ENCODE measurements around the gene SLC12A6. TPM values are rescaled to one million over a fixed set of nuclear protein-coding genes. Genes with fewer than 3 reads are reported as not detected.

Gene SLC12A6
- total RNA-seq, 4 donors from 2014 or later = 20.0 to 43.3 (median 33.5) TPM

- ATAC-seq (ENCODE audit: low FRiP score) = no peak
Observed at GRCh38 chr15:34243226-34243625, 94.4 kb downstream of the SLC12A6 start.

GRCh38 chr15:34242331-34242710 is 95.3 kb downstream of the SLC12A6 start:
- no peak for TF ChIP-seq CTCF (IDR thresholded peaks at IDR 0.05)
- ATAC-seq (ENCODE audit: low FRiP score) = no peak
- DNase-seq (ENCODE audit: low spot score) = no peak

More at GRCh38 chr15:34243226-34243625, 94.4 kb downstream of the SLC12A6 start:
- no peak for TF ChIP-seq CTCF (IDR thresholded peaks at IDR 0.05)
- no peak for DNase-seq (ENCODE audit: low spot score)

DNA sequence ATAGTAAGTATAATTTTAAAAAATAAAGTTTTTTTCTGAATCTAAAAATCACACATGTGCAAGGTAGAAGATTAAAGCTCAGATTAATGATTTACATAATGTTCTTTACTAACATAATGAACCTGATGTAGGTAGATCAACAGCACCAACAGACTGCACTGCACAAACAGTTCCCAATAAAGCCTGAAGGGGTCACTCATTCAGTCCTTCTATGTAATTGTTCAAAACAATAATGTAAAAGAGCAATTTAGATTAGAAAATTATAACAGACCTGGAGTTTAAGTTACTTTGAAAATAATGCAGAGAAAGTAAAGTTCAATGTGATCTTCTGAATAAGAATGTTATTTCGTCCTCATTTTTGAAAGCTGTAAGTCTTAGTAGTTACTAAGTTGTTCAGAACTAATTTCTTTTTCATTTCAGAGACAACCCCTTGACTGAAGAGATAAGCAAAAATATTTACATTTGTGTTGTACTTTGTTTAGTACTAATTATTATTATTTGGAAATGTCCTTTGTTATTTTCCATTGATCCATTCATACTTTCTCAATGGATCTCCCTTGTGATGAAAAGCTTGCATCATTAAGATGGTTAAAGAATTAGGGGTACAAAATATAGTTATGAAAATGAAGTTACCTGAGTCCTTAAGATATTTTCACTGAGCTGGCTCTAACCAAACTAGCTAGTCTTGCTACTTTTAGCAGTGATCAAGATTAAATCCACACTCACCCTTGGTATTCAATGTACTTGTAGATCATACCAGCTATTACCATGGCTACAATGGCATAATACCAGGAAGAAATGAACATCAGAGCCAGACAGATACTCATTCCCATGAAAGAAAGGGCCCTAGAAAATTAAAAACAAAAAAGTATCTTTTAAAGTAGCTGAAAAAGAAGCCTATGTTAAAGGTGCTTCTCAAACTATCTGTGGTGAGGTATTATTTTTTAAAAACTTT is 95.9 kb downstream of the SLC12A6 start:
- no peak for TF ChIP-seq CTCF (IDR thresholded peaks at IDR 0.05)
- ATAC-seq (ENCODE audit: low FRiP score) (no peak), DNase-seq (ENCODE audit: low spot score) (no peak)

GRCh38 chr15:34240537-34240936 is 97.0 kb downstream of the SLC12A6 start:
- ATAC-seq (ENCODE audit: low FRiP score) = no peak
- no peak for TF ChIP-seq CTCF (IDR thresholded peaks at IDR 0.05)

DNA sequence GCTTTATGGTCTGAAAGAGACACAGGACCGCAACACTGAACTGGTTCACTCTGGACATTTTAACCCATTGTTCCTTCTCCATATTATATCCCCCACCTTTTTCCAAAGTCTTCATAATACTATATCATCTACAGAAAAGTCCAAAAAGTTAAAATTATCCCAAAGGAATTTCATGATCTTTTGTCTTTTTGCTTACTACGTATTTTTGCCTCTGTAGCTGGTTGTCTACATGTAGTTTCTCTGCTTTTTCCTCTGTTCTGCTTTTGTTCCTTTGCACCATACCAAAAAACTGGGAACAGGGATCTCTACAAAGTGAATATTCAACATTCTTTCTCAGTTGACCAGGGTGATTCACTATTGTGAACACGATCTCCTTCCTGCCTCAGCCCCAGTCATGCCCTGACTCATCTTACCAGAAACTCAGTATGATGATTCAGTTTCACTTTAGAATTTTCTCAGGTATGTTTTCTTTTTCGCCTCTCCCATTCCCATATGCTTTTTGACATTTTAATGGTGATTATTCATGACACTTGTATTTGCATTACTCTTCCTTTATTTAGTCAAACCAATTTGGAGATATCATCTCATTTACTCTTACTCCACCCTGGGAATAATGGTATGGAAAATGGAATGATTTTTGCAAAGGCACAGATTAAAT is 98.3 kb downstream of the SLC12A6 start:
- TF ChIP-seq CTCF (IDR thresholded peaks at IDR 0.05) = no peak
- DNase-seq (ENCODE audit: low spot score) (no peak), ATAC-seq (ENCODE audit: low FRiP score) (peak; percentile 41)

More at GRCh38 chr15:34240537-34240936, 97.0 kb downstream of the SLC12A6 start:
- DNase-seq (ENCODE audit: low spot score) = no peak

- no peak for TF ChIP-seq CTCF (IDR thresholded peaks at IDR 0.05)
- ATAC-seq (ENCODE audit: low FRiP score) (no peak), DNase-seq (ENCODE audit: low spot score) (no peak)
Observed at GRCh38 chr15:34233614-34234013, 104.0 kb downstream of the SLC12A6 start.

Measured in omental fat pad (tissue), 4 donors.